HEK293 (cell line): ENCODE results near the gene MOB3C.

Experiments used
- CTCF ChIP-seq: fragments of 450-650 bp; formaldehyde crosslinking; IDR thresholded peaks from 2 replicates; pipeline ENCODE4 v1.5.1; 2016; ENCODE audit warnings: missing biosample characterization, missing genetic modification characterization
- PATZ1 ChIP-seq: fragments of 450-650 bp; formaldehyde crosslinking; IDR thresholded peaks from 2 replicates; pipeline ENCODE4 v1.5.1; 2016; ENCODE audit warnings: missing biosample characterization, missing genetic modification characterization
- REST ChIP-seq: fragments of 450-650 bp; formaldehyde crosslinking; IDR thresholded peaks from 2 replicates; pipeline ENCODE4 v1.5.1; 2016; ENCODE audit warnings: missing biosample characterization, missing genetic modification characterization
- TCF7L2 ChIP-seq: IDR thresholded peaks from 2 replicates; pipeline ENCODE4 v1.6.1; 2011; ENCODE audit warnings: low read depth, mild to moderate bottlenecking, inconsistent platforms, low read length, moderate library complexity, borderline replicate concordance
- ZNF23 ChIP-seq: fragments of 450-650 bp; formaldehyde crosslinking; IDR thresholded peaks from 2 replicates; pipeline ENCODE4 v1.5.1; 2016; ENCODE audit warnings: missing biosample characterization, missing genetic modification characterization, borderline replicate concordance
- ZNF24 ChIP-seq: fragments of 450-650 bp; formaldehyde crosslinking; IDR thresholded peaks from 2 replicates; pipeline ENCODE4 v1.5.1; 2016; ENCODE audit warnings: missing biosample characterization, missing genetic modification characterization
- ZNF274 ChIP-seq, 2 experiments: fragments of 200-500 bp in 1 of 2; fragments of 450-650 bp in 1 of 2; sonication (Bioruptor generic) in 1 of 2; formaldehyde crosslinking in 1 of 2; IDR thresholded peaks; 2 replicates each; pipeline versions ENCODE4 v1.5.1 to v1.6.1; 2014 to 2016; ENCODE audit warnings: borderline replicate concordance in 1 of 2, inconsistent platforms in 1 of 2, low read length in 1 of 2, missing biosample characterization in 1 of 2, missing genetic modification characterization in 1 of 2
- ZNF394 ChIP-seq: fragments of 450-650 bp; formaldehyde crosslinking; IDR thresholded peaks from 2 replicates; pipeline ENCODE4 v1.5.1; 2016; ENCODE audit warnings: missing biosample characterization, missing genetic modification characterization, mild to moderate bottlenecking, moderate library complexity, borderline replicate concordance
- ZNF398 ChIP-seq: fragments of 450-650 bp; formaldehyde crosslinking; IDR thresholded peaks from 2 replicates; pipeline ENCODE4 v1.5.1; 2017; ENCODE audit warnings: missing biosample characterization, missing genetic modification characterization
- TF ChIP-seq, protein P1 (sequence below): fragments of 450-650 bp; formaldehyde crosslinking; optimal IDR thresholded peaks from 2 replicates; pipeline ENCODE3; 2016; ENCODE audit warnings: missing biosample characterization, mild to moderate bottlenecking, missing genetic modification characterization
- TF ChIP-seq, protein P2 (sequence below): fragments of 450-650 bp; formaldehyde crosslinking; IDR thresholded peaks from 2 replicates; pipeline ENCODE4 v1.5.1; 2016; ENCODE audit warnings: missing biosample characterization, missing genetic modification characterization
- TF ChIP-seq, protein P3 (sequence below): fragments of 450-650 bp; formaldehyde crosslinking; IDR thresholded peaks from 2 replicates; pipeline ENCODE4 v1.5.1; 2016; ENCODE audit warnings: missing biosample characterization, missing genetic modification characterization
- TF ChIP-seq, protein P4 (sequence below): fragments of 450-650 bp; formaldehyde crosslinking; IDR thresholded peaks from 2 replicates; pipeline ENCODE4 v1.5.1; 2016; ENCODE audit warnings: missing biosample characterization, missing genetic modification characterization

- TF ChIP-seq CTCF (tag by site-specific recombination) (no peak), PATZ1 (tag by site-specific recombination) (no peak), TCF7L2 (no peak), ZNF23 (tag by site-specific recombination) (no peak), ZNF24 (tag by site-specific recombination) (no peak), ZNF274 (IDR thresholded peaks at IDR 0.05; ENCODE audit: low read length) (no peak), ZNF274 (tag by site-specific recombination; IDR thresholded peaks at IDR 0.05; ENCODE audit: borderline replicate concordance) (no peak), REST (tag by site-specific recombination) (no peak), ZNF394 (tag by site-specific recombination) (no peak), ZNF398 (tag by site-specific recombination) (no peak)
- TF ChIP-seq, protein P1, sequence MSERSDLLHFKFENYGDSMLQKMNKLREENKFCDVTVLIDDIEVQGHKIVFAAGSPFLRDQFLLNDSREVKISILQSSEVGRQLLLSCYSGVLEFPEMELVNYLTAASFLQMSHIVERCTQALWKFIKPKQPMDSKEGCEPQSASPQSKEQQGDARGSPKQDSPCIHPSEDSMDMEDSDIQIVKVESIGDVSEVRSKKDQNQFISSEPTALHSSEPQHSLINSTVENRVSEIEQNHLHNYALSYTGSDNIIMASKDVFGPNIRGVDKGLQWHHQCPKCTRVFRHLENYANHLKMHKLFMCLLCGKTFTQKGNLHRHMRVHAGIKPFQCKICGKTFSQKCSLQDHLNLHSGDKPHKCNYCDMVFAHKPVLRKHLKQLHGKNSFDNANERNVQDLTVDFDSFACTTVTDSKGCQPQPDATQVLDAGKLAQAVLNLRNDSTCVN (tag by site-specific recombination) = no peak
- TF ChIP-seq, protein P2, sequence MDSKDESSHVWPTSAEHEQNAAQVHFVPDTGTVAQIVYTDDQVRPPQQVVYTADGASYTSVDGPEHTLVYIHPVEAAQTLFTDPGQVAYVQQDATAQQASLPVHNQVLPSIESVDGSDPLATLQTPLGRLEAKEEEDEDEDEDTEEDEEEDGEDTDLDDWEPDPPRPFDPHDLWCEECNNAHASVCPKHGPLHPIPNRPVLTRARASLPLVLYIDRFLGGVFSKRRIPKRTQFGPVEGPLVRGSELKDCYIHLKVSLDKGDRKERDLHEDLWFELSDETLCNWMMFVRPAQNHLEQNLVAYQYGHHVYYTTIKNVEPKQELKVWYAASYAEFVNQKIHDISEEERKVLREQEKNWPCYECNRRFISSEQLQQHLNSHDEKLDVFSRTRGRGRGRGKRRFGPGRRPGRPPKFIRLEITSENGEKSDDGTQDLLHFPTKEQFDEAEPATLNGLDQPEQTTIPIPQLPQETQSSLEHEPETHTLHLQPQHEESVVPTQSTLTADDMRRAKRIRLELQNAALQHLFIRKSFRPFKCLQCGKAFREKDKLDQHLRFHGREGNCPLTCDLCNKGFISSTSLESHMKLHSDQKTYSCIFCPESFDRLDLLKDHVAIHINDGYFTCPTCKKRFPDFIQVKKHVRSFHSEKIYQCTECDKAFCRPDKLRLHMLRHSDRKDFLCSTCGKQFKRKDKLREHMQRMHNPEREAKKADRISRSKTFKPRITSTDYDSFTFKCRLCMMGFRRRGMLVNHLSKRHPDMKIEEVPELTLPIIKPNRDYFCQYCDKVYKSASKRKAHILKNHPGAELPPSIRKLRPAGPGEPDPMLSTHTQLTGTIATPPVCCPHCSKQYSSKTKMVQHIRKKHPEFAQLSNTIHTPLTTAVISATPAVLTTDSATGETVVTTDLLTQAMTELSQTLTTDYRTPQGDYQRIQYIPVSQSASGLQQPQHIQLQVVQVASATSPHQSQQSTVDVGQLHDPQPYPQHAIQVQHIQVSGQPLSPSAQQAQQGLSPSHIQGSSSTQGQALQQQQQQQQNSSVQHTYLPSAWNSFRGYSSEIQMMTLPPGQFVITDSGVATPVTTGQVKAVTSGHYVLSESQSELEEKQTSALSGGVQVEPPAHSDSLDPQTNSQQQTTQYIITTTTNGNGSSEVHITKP (tag by site-specific recombination) = no peak
- TF ChIP-seq, protein P3, sequence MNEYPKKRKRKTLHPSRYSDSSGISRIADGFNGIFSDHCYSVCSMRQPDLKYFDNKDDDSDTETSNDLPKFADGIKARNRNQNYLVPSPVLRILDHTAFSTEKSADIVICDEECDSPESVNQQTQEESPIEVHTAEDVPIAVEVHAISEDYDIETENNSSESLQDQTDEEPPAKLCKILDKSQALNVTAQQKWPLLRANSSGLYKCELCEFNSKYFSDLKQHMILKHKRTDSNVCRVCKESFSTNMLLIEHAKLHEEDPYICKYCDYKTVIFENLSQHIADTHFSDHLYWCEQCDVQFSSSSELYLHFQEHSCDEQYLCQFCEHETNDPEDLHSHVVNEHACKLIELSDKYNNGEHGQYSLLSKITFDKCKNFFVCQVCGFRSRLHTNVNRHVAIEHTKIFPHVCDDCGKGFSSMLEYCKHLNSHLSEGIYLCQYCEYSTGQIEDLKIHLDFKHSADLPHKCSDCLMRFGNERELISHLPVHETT (tag by site-specific recombination) = no peak
- TF ChIP-seq, protein P4, sequence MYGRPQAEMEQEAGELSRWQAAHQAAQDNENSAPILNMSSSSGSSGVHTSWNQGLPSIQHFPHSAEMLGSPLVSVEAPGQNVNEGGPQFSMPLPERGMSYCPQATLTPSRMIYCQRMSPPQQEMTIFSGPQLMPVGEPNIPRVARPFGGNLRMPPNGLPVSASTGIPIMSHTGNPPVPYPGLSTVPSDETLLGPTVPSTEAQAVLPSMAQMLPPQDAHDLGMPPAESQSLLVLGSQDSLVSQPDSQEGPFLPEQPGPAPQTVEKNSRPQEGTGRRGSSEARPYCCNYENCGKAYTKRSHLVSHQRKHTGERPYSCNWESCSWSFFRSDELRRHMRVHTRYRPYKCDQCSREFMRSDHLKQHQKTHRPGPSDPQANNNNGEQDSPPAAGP (tag by site-specific recombination) = no peak
Measured at GRCh38 chr1:46618754-46619415, 2.3 kb upstream of the MOB3C start.
